OCI-LY1 (cell line): Measurements from ENCODE around the gene CTNNA2.

Experiments used
- CTCF ChIP-seq: fragments of 200-600 bp; sonication (generic), shearing (Covaris generic); IDR thresholded peaks from 2 replicates; pipeline ENCODE4 v1.5.1; 2017; ENCODE audit warnings: mild to moderate bottlenecking, antibody characterized with exemption, low read length, moderate library complexity, mixed read lengths
- EZH2 ChIP-seq: fragments of 200-600 bp; sonication (generic), shearing (Covaris generic); IDR thresholded peaks from 2 replicates; pipeline ENCODE4 v1.8.0; 2017; ENCODE audit warnings: borderline replicate concordance, mixed run types, mild to moderate bottlenecking, antibody characterized with exemption, low read length, moderate library complexity, mixed read lengths

GRCh38 chr2:80058562-80058961 lies 545.7 kb downstream of the CTNNA2 start:
- TF ChIP-seq CTCF (no peak), EZH2 (no peak)
